ENCODE data around the gene TRMT1L. TPM values are rescaled to one million over a fixed set of nuclear protein-coding genes. Genes with fewer than 3 reads are reported as not detected.

TRMT1L gene
- polyA plus RNA-seq, 1 donor (not counting 4 experiments of a cell fraction or from before 2014, with no cell fraction given) = 34.5 TPM

DNA sequence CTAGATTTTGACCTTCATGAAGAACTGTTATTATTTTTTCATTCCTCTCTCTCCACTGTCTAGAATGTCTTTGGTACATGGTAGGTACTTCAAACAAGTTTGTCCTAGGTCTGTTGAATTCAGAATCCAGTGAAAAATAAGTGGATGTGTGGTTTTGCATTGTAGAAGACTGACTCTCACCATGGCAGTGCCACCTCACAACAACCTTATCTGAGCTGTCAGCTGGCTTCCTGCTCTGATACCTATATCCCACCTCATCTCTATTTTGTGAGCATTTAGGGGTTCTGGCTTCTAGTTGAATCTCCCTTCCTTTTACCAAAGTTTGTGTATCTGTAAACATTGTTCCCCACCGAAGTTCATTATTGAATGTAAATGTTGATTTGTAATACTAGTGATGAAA is 9.4 kb upstream of the TRMT1L start:
- Histone ChIP-seq H3K9ac (ENCODE audit: control insufficient read depth, extremely low read depth, insufficient read depth, low read length) (no peak overlapping the region), H3K79me2 (ENCODE audit: control insufficient read depth, insufficient read depth, low read length) (no peaks in the 10 kb centered on the region), H3K4me2 (ENCODE audit: control insufficient read depth, extremely low read depth, insufficient read depth, low read depth, low read length) (no peak overlapping the region), H3K9me3 (ENCODE audit: control insufficient read depth, low read depth, low read length) (no peaks in the 10 kb centered on the region), H4K20me1 (ENCODE audit: control insufficient read depth, extremely low read depth, insufficient read depth, low read length) (no peaks in the 10 kb centered on the region), H3K4me1 (ENCODE audit: control insufficient read depth, extremely low read depth, insufficient read depth, low read length) (no peaks in the 10 kb centered on the region), H3K4me3 (ENCODE audit: control insufficient read depth in 2 of 3, extremely low read depth in 1 of 3, insufficient read depth in 2 of 3, low read depth in 1 of 3, low read length in 3 of 3) (no peak overlapping the region), H3K36me3 (ENCODE audit: control insufficient read depth in 2 of 2, extremely low read depth in 1 of 2, insufficient read depth in 2 of 2, low read length in 2 of 2) (peaks cover 0 to 6% of the 10 kb centered on the region in 2 experiments), H2AFZ (ENCODE audit: control insufficient read depth, low read length) (no peak overlapping the region), H3K27ac (ENCODE audit: control insufficient read depth, insufficient read depth, low read length) (no peak overlapping the region), H3K9me1 (ENCODE audit: control insufficient read depth, extremely low read depth, insufficient read depth, low read length) (no peaks in the 10 kb centered on the region), H3K27me3 (ENCODE audit: control insufficient read depth, extremely low read depth, insufficient read depth, low read length) (no peaks in the 10 kb centered on the region)
- dilution Hi-C loops (cut with MboI; ENCODE audit: extremely low pct_ligation_motif_present, low sequenced_read_pairs) = no loop called here
- DNase-seq (ENCODE audit: low read depth, low spot score) (no peak), FAIRE-seq (no peak)
- TF ChIP-seq EZH2 (IDR thresholded peaks at IDR 0.05; ENCODE audit: low read length) = no peak
- TF ChIP-seq, protein P1, sequence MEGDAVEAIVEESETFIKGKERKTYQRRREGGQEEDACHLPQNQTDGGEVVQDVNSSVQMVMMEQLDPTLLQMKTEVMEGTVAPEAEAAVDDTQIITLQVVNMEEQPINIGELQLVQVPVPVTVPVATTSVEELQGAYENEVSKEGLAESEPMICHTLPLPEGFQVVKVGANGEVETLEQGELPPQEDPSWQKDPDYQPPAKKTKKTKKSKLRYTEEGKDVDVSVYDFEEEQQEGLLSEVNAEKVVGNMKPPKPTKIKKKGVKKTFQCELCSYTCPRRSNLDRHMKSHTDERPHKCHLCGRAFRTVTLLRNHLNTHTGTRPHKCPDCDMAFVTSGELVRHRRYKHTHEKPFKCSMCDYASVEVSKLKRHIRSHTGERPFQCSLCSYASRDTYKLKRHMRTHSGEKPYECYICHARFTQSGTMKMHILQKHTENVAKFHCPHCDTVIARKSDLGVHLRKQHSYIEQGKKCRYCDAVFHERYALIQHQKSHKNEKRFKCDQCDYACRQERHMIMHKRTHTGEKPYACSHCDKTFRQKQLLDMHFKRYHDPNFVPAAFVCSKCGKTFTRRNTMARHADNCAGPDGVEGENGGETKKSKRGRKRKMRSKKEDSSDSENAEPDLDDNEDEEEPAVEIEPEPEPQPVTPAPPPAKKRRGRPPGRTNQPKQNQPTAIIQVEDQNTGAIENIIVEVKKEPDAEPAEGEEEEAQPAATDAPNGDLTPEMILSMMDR (optimal IDR thresholded peaks at IDR 0.05 in 1 of 3, IDR thresholded peaks at IDR 0.05 in 1 of 3, conservative IDR thresholded peaks at IDR 0.05 in 1 of 3; ENCODE audit: extremely low read depth in 1 of 3, insufficient read depth in 2 of 3, low read length in 3 of 3) = no peak

DNA sequence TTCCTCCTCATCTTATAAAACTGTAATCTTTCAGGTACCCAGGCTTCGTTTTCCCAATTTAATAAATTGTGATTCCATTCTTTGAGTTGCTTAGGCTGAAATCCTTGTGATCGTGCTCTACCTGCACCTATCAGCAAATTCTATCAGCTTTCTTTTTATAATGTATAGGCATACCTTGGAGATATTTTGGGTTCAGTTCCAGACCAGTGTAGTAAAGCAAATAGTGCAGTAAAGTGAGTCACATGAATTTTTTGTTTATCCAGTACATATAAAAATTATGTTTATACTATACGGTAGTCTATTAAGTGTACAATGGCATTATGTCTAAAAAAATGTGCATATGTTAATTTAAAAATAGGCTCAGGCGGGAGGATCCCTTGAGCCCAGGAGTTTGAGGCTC is 5.7 kb upstream of the TRMT1L start:
- dilution Hi-C loops (cut with MboI; ENCODE audit: extremely low pct_ligation_motif_present, low sequenced_read_pairs) = no loop called here
- no peak for FAIRE-seq

More for the DNA sequence above, 5.7 kb upstream of the TRMT1L start:
- H3K9me3 ChIP-seq (ENCODE audit: control insufficient read depth, low read depth, low read length) = no peaks in the 10 kb centered on the region
- H3K27ac ChIP-seq (ENCODE audit: control insufficient read depth, insufficient read depth, low read length) = no peak overlapping the region
- no peak for TF ChIP-seq EZH2 (IDR thresholded peaks at IDR 0.05; ENCODE audit: low read length)
- TF ChIP-seq, protein P1 (optimal IDR thresholded peaks at IDR 0.05 in 1 of 3, IDR thresholded peaks at IDR 0.05 in 1 of 3, conservative IDR thresholded peaks at IDR 0.05 in 1 of 3; ENCODE audit: extremely low read depth in 1 of 3, insufficient read depth in 2 of 3, low read length in 3 of 3) = no peak
- H3K27me3 ChIP-seq (ENCODE audit: control insufficient read depth, extremely low read depth, insufficient read depth, low read length) = no peaks in the 10 kb centered on the region
- peaks cover 3% of the 10 kb centered on the region for H3K79me2 ChIP-seq (ENCODE audit: control insufficient read depth, insufficient read depth, low read length)
- H3K9ac ChIP-seq (ENCODE audit: control insufficient read depth, extremely low read depth, insufficient read depth, low read length) = no peak overlapping the region
- H2AFZ ChIP-seq (ENCODE audit: control insufficient read depth, low read length) = no peak overlapping the region
- peaks cover 0 to 3% of the 10 kb centered on the region in 2 experiments for H3K36me3 ChIP-seq (ENCODE audit: control insufficient read depth in 2 of 2, extremely low read depth in 1 of 2, insufficient read depth in 2 of 2, low read length in 2 of 2)
- no peaks in the 10 kb centered on the region for H3K4me1 ChIP-seq (ENCODE audit: control insufficient read depth, extremely low read depth, insufficient read depth, low read length)
- DNase-seq (ENCODE audit: low read depth, low spot score) = no peak
- H4K20me1 ChIP-seq (ENCODE audit: control insufficient read depth, extremely low read depth, insufficient read depth, low read length) = no peaks in the 10 kb centered on the region
- H3K4me2 ChIP-seq (ENCODE audit: control insufficient read depth, extremely low read depth, insufficient read depth, low read depth, low read length) = no peak overlapping the region
- H3K4me3 ChIP-seq (ENCODE audit: control insufficient read depth in 2 of 3, extremely low read depth in 1 of 3, insufficient read depth in 2 of 3, low read depth in 1 of 3, low read length in 3 of 3) = no peak overlapping the region
- H3K9me1 ChIP-seq (ENCODE audit: control insufficient read depth, extremely low read depth, insufficient read depth, low read length) = no peaks in the 10 kb centered on the region
